GM12878 (cell line): ENCODE measurements around the gene TTLL11. TPM values are rescaled to one million over a fixed set of nuclear protein-coding genes. Genes with fewer than 3 reads are reported as not detected.

Source experiments
- ATAC-seq: fragments of 200-7000 bp; cut with Tn5 transposase; 3 replicates; pipeline ENCODE4 v1.9.1; 2020; ENCODE audit warnings: mild to moderate bottlenecking, moderate library complexity
- BruUV-seq: library from RNA; stranded (reverse); fragments of 400-500 nt; replicated peaks from 2 replicates; lab custom pipeline; 2021; lab: Mats Ljungman, UMichigan
- CTCF ChIA-PET: fragments of 300-600 bp; sonication (Branson Sonifier 250); formaldehyde crosslinking; extraction: SDS; loops from one replicate; lab custom pipeline; 2021; ENCODE audit warnings: inconsistent platforms; lab: Yijun Ruan, JAX
- POLR2A ChIA-PET: fragments of 350-600 bp; formaldehyde crosslinking; extraction: SDS; loops from one replicate; lab custom pipeline; 2021; ENCODE audit warnings: inconsistent platforms; lab: Charles Lee
- RAD21 ChIA-PET: fragments of 300-600 bp; sonication (Branson Sonifier 250); formaldehyde crosslinking; loops from one replicate; lab custom pipeline; 2023; ENCODE audit warnings: antibody characterized with exemption; ENCODE audit not compliant: unreplicated experiment; lab: Charles Lee
- SMC1A ChIA-PET: fragments of 300-600 bp; sonication (Branson Sonifier 250); formaldehyde crosslinking; loops from one replicate; lab custom pipeline; 2023; ENCODE audit not compliant: unreplicated experiment, uncharacterized antibody; lab: Charles Lee
- DNase-seq: peaks from one replicate; pipeline ENCODE4 v3.0.0-alpha.2; 2011; ENCODE audit warnings: low read depth, low spot score
- FAIRE-seq: peaks from 3 replicates; lab custom pipeline; 2011; peaks lifted over from hg19 to GRCh38; lab: Jason Lieb, UNC
- H2AFZ ChIP-seq: 2 replicates; pipeline ENCODE4 v1.6.0; 2011; ENCODE audit warnings: low read depth, low read length, control low read depth; ENCODE audit not compliant: control insufficient read depth
- H3K27ac ChIP-seq: 2 replicates; pipeline ENCODE4 v1.5.1; 2011; ENCODE audit warnings: control low read depth; ENCODE audit not compliant: control insufficient read depth, insufficient read depth
- H3K27me3 ChIP-seq, 2 experiments: replicated peaks in 1 of 2; 2 replicates each; pipeline versions ENCODE4 v1.6.0 to v1.6.1; 2011; ENCODE audit warnings: low read length in 1 of 2; ENCODE audit not compliant: control insufficient read depth in 2 of 2, insufficient read depth in 2 of 2
- H3K36me3 ChIP-seq, 2 experiments: 2 replicates each; pipeline ENCODE4 v1.5.1; 2011; ENCODE audit warnings: low read length in 1 of 2; ENCODE audit not compliant: control insufficient read depth in 2 of 2, insufficient read depth in 2 of 2
- H3K4me1 ChIP-seq: 2 replicates; pipeline ENCODE4 v1.6.1; 2011; ENCODE audit warnings: mild to moderate bottlenecking, low read length, moderate library complexity, mixed read lengths; ENCODE audit not compliant: control insufficient read depth, insufficient read depth
- H3K4me2 ChIP-seq: 2 replicates; pipeline ENCODE4 v1.6.0; 2011; ENCODE audit warnings: control low read depth; ENCODE audit not compliant: control insufficient read depth, insufficient read depth
- H3K4me3 ChIP-seq: fragments of 200-600 bp; sonication (generic); 2 replicates; pipeline ENCODE4 v1.5.1; 2016
- H3K79me2 ChIP-seq: 2 replicates; pipeline ENCODE4 v1.6.0; 2011; ENCODE audit warnings: low read length; ENCODE audit not compliant: control insufficient read depth, insufficient read depth
- H3K9ac ChIP-seq: 2 replicates; pipeline ENCODE4 v1.8.0; 2011; ENCODE audit warnings: low read length, control low read depth, mixed read lengths; ENCODE audit not compliant: control insufficient read depth, insufficient read depth
- H3K9me3 ChIP-seq: replicated peaks from 3 replicates; pipeline ENCODE4 v1.5.1; 2011; ENCODE audit warnings: mild to moderate bottlenecking, low read length; ENCODE audit not compliant: control insufficient read depth, insufficient read depth
- H4K20me1 ChIP-seq: 2 replicates; pipeline ENCODE4 v1.6.0; 2011; ENCODE audit not compliant: control insufficient read depth, insufficient read depth
- ATF7 ChIP-seq: fragments of 450-650 bp; IDR thresholded peaks from 2 replicates; pipeline ENCODE4 v1.6.1; 2016; ENCODE audit warnings: low read depth, mild to moderate bottlenecking
- CEBPB ChIP-seq, 2 experiments: fragments of 150-350 bp in 1 of 2; IDR thresholded peaks; 2 replicates each; pipeline ENCODE4 v1.6.1; 2012 to 2014; ENCODE audit warnings: low read depth in 2 of 2, low read length in 2 of 2, borderline replicate concordance in 1 of 2, inconsistent platforms in 1 of 2
- CHD4 ChIP-seq: fragments of 200-600 bp; sonication (generic); IDR thresholded peaks from 2 replicates; pipeline ENCODE4 v1.6.1; 2016; ENCODE audit warnings: mild to moderate bottlenecking
- EED ChIP-seq: sonication (generic); IDR thresholded peaks from 2 replicates; pipeline ENCODE4 v1.6.1; 2016; ENCODE audit warnings: antibody characterized with exemption, low read depth
- EZH2 ChIP-seq: IDR thresholded peaks from 2 replicates; pipeline ENCODE4 v1.6.1; 2012; ENCODE audit warnings: low read depth, mild to moderate bottlenecking, control low read depth, inconsistent platforms, low read length, borderline replicate concordance; ENCODE audit not compliant: control insufficient read depth
- HDAC6 ChIP-seq: fragments of 200-600 bp; sonication (generic); IDR thresholded peaks from one replicate; pipeline ENCODE4 v1.8.0; 2017; ENCODE audit warnings: antibody characterized with exemption; ENCODE audit not compliant: unreplicated experiment
- JUNB ChIP-seq: IDR thresholded peaks from 2 replicates; pipeline ENCODE4 v1.6.1; 2016; ENCODE audit warnings: antibody characterized with exemption, mild to moderate bottlenecking
- KAT2A ChIP-seq: conservative IDR thresholded peaks from 2 replicates; pipeline ENCODE4 v1.6.1; 2011; ENCODE audit warnings: low read depth, low read length; ENCODE audit not compliant: control insufficient read depth
- NFXL1 ChIP-seq: fragments of 450-650 bp; IDR thresholded peaks from 2 replicates; pipeline ENCODE4 v1.6.1; 2017; ENCODE audit warnings: antibody characterized with exemption, mild to moderate bottlenecking, borderline replicate concordance
- STAT1 ChIP-seq: fragments of 450-650 bp; conservative IDR thresholded peaks from 2 replicates; pipeline ENCODE4 v1.6.1; 2014; ENCODE audit warnings: antibody characterized with exemption, mild to moderate bottlenecking
- TCF12 ChIP-seq: IDR thresholded peaks from 2 replicates; pipeline ENCODE4 v1.6.1; 2011; ENCODE audit warnings: low read depth, mild to moderate bottlenecking, low read length
- ZNF687 ChIP-seq: fragments of 450-650 bp; IDR thresholded peaks from 2 replicates; pipeline ENCODE4 v1.6.1; 2017; ENCODE audit warnings: mild to moderate bottlenecking, moderate library complexity
- WGBS: methylation state at CpG from one replicate; pipeline ENCODE4 v1.1.6; 2016; ENCODE audit warnings: low lambda C conversion rate; ENCODE audit not compliant: insufficient replicate concordance, insufficient coverage; ENCODE audit errors: missing lambda C conversion rate; 5-methylcytosine and 5-hydroxymethylcytosine counted together
- in situ Hi-C: fragments of 300-500 bp; cut with MboI; formaldehyde crosslinking; loops from 9 replicates; pipeline ENCODE4 v1.14.3; 2018; ENCODE audit warnings: mixed read lengths
- intact Hi-C: fragments of 100-400 bp; cut with micrococcal nuclease; formaldehyde crosslinking; loops from one replicate; pipeline ENCODE4 v1.14.2; 2022; ENCODE audit not compliant: unreplicated experiment
- polyA plus RNA-seq, 11 experiments: library from polyadenylated mRNA; depleted of rRNA in 4 of 11; unstranded in 6 of 11; stranded (reverse) in 5 of 11; fragments of >200 nt; fragmentation: Nextera tagmentation in 4 of 11; fragmentation: Illumina TruSeq in 1 of 11; extraction: Ambion mirVana in 4 of 11; extraction: Trizol in 1 of 11; gene quantifications; 1 replicate in 1 of 11; 2 replicates in 10 of 11; pipeline versions ENCODE4 v1.2.1 to v1.2.3, GENCODE V29; 2011 to 2016; ENCODE audit warnings: inconsistent platforms in 2 of 11, missing spikeins in 2 of 11, low read depth in 1 of 11
- total RNA-seq, 4 experiments: library from RNA; depleted of rRNA in 3 of 4; stranded (reverse); fragments of >200 nt in 3 of 4; fragmentation: Illumina TruSeq in 1 of 4; extraction: Trizol in 1 of 4; gene quantifications; 2 replicates each; pipeline versions ENCODE4 v1.2.1 to v1.2.3, GENCODE V29; 2013 to 2021
- TF ChIP-seq, protein P1 (sequence below): fragments of 150-350 bp; IDR thresholded peaks from 2 replicates; pipeline ENCODE4 v1.6.1; 2014; ENCODE audit warnings: mild to moderate bottlenecking, low read depth, low read length
- TF ChIP-seq, protein P2 (sequence below): IDR thresholded peaks from 2 replicates; pipeline ENCODE4 v1.6.1; 2012; ENCODE audit warnings: improper control_type of control experiment, low read depth, low read length; ENCODE audit not compliant: insufficient replicate concordance

Gene TTLL11
- total and polyA plus RNA-seq, 10 of the 15 experiments (the other 5 are each of a cell fraction or from before 2014, with no cell fraction given) = 1.2 to 3.7 (median 2.9) TPM

DNA sequence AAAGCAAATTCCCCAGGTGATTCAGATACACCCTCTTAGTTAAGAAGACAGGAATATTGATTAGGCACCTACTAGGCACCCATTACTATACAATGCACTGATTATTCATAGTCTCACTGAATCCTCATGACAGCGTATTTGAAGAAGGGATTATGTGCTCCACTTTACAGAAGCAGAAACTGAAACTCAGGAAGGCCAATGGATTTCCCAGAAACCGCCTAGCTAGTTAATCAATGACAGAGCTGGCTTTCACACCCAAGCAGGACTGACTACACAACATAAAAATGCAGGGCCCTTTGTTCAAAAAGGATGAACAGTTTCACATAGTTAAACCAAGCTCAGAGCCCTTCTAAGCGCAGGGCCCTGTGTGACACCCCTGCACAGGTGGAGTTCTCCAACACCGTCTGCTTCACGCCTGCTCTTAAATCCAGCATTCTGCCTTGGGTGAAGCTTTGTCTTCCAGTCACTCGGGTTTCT is 117.3 kb downstream of the TTLL11 start:
- FAIRE-seq (no peak), ATAC-seq (no peak), DNase-seq (no peak)
- in situ Hi-C loops = no loop called here
- Histone ChIP-seq H3K36me3 (no peaks in the 10 kb centered on the region), H3K9me3 (no peaks in the 10 kb centered on the region; the same call in 2 of the 3 replicates), H3K4me2 (no peak overlapping the region), H3K27ac (no peak overlapping the region), H3K9ac (no peak overlapping the region), H3K4me1 (peaks cover 9% of the 10 kb centered on the region), H3K4me3 (no peak overlapping the region), H4K20me1 (no peaks in the 10 kb centered on the region), H2AFZ (no peak overlapping the region), H3K79me2 (no peaks in the 10 kb centered on the region), H3K27me3 (no peaks in the 10 kb centered on the region)
- POLR2A ChIA-PET = no interaction called here
- 61% methylated on average over 6 of the region's 6 CpGs for WGBS
- BruUV-seq = no TSS peak
- RAD21 ChIA-PET = no interaction called here
- intact Hi-C loops = no loop called here
- CTCF ChIA-PET = interaction anchor here (0.6 kb wide), 1 partner anchor 157 kb away, joined by 3 read pairs; no protein-coding TSS in a partner anchor
- SMC1A ChIA-PET = interaction anchor here (0.6 kb wide), 1 partner anchor 103 kb away, joined by 3 read pairs; no protein-coding TSS in a partner anchor
- TF ChIP-seq, protein P1, sequence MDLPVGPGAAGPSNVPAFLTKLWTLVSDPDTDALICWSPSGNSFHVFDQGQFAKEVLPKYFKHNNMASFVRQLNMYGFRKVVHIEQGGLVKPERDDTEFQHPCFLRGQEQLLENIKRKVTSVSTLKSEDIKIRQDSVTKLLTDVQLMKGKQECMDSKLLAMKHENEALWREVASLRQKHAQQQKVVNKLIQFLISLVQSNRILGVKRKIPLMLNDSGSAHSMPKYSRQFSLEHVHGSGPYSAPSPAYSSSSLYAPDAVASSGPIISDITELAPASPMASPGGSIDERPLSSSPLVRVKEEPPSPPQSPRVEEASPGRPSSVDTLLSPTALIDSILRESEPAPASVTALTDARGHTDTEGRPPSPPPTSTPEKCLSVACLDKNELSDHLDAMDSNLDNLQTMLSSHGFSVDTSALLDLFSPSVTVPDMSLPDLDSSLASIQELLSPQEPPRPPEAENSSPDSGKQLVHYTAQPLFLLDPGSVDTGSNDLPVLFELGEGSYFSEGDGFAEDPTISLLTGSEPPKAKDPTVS = no peak
- no peak for TF ChIP-seq HDAC6
- TF ChIP-seq, protein P2, sequence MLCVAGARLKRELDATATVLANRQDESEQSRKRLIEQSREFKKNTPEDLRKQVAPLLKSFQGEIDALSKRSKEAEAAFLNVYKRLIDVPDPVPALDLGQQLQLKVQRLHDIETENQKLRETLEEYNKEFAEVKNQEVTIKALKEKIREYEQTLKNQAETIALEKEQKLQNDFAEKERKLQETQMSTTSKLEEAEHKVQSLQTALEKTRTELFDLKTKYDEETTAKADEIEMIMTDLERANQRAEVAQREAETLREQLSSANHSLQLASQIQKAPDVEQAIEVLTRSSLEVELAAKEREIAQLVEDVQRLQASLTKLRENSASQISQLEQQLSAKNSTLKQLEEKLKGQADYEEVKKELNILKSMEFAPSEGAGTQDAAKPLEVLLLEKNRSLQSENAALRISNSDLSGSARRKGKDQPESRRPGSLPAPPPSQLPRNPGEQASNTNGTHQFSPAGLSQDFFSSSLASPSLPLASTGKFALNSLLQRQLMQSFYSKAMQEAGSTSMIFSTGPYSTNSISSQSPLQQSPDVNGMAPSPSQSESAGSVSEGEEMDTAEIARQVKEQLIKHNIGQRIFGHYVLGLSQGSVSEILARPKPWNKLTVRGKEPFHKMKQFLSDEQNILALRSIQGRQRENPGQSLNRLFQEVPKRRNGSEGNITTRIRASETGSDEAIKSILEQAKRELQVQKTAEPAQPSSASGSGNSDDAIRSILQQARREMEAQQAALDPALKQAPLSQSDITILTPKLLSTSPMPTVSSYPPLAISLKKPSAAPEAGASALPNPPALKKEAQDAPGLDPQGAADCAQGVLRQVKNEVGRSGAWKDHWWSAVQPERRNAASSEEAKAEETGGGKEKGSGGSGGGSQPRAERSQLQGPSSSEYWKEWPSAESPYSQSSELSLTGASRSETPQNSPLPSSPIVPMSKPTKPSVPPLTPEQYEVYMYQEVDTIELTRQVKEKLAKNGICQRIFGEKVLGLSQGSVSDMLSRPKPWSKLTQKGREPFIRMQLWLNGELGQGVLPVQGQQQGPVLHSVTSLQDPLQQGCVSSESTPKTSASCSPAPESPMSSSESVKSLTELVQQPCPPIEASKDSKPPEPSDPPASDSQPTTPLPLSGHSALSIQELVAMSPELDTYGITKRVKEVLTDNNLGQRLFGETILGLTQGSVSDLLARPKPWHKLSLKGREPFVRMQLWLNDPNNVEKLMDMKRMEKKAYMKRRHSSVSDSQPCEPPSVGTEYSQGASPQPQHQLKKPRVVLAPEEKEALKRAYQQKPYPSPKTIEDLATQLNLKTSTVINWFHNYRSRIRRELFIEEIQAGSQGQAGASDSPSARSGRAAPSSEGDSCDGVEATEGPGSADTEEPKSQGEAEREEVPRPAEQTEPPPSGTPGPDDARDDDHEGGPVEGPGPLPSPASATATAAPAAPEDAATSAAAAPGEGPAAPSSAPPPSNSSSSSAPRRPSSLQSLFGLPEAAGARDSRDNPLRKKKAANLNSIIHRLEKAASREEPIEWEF = no peak
- TF ChIP-seq EZH2 = no peak
- no peak for TF ChIP-seq STAT1
- no peak for TF ChIP-seq NFXL1
- no peak for TF ChIP-seq KAT2A
- no peak for TF ChIP-seq TCF12
- no peak for TF ChIP-seq CHD4
- no peak for TF ChIP-seq JUNB
- TF ChIP-seq ATF7 = no peak
- TF ChIP-seq EED = no peak
- TF ChIP-seq ZNF687 = no peak
- TF ChIP-seq CEBPB (IDR thresholded peaks at IDR 0.05; ENCODE audit: borderline replicate concordance in 1 of 2, low read depth in 2 of 2, low read length in 2 of 2) = no peak
